Ovary (tissue), 9 donors: ENCODE measurements around the gene TRIP11. TPM values are rescaled to one million over a fixed set of nuclear protein-coding genes. Genes with fewer than 3 reads are reported as not detected.

Experiments used
- DNase-seq, 5 donors: peaks; one replicate each; pipeline ENCODE4 v3.0.0-alpha.2; 2019 to 2020
- H3K27ac ChIP-seq, 2 donors: fragments of 200-600 bp; one replicate each; pipeline versions ENCODE4 v1.5.1 to v1.8.0; 2019 to 2022
- H3K27me3 ChIP-seq: fragments of 200-600 bp; one replicate; pipeline ENCODE4 v1.8.0; 2022
- H3K36me3 ChIP-seq: fragments of 200-600 bp; sonication (generic); one replicate; pipeline ENCODE4 v1.5.1; 2019
- H3K4me1 ChIP-seq: one replicate; pipeline ENCODE4 v1.8.1; 2013; ENCODE audit warnings: mild to moderate bottlenecking, moderate library complexity; ENCODE audit not compliant: insufficient read depth
- H3K4me3 ChIP-seq: fragments of 200-600 bp; sonication (generic); one replicate; pipeline ENCODE4 v1.5.1; 2017
- H3K9me3 ChIP-seq, 2 donors: fragments of 200-600 bp in 1 of 2; sonication (generic) in 1 of 2; one replicate each; pipeline versions ENCODE4 v1.5.1 to v1.8.1; 2013 to 2019; ENCODE audit warnings: mild to moderate bottlenecking in 1 of 2, moderate library complexity in 1 of 2
- EP300 ChIP-seq: sonication (generic); formaldehyde crosslinking; IDR thresholded peaks from one replicate; pipeline ENCODE4 v1.6.1; 2017; ENCODE audit warnings: antibody characterized with exemption
- POLR2A ChIP-seq: fragments of 450-650 bp; IDR thresholded peaks from one replicate; pipeline ENCODE4 v1.6.1; 2017; ENCODE audit warnings: antibody characterized with exemption, mild to moderate bottlenecking, moderate library complexity
- WGBS, 3 donors: extraction: QIAGEN DNeasy Blood & Tissue Kit in 1 of 3; methylation state at CpG; one replicate each; pipeline versions ENCODE4 v1.1.5 to v1.1.7; 2013 to 2017; 5-methylcytosine and 5-hydroxymethylcytosine counted together
- intact Hi-C, 4 donors: fragments of 100-400 bp; cut with DNase I; formaldehyde crosslinking; loops; one replicate each; pipeline versions ENCODE4 v1.11.0 to v1.15.1; 2022 to 2023
- polyA plus RNA-seq, 2 donors: library from polyadenylated mRNA; stranded (reverse); fragments of 200-250 nt in 1 of 2; fragments of 350-450 nt in 1 of 2; fragmentation: Illumina TruSeq in 1 of 2; extraction: RNeasy Lipid Tissue Mini Kit (QIAGEN cat#74804) in 1 of 2; gene quantifications; one replicate each; pipeline ENCODE4 v1.2.3, GENCODE V29; 2013 to 2014
- total RNA-seq, 7 donors: library from RNA; depleted of rRNA in 2 of 7; stranded (reverse); fragments of >200 nt in 2 of 7; fragmentation: NEBNext Ultra II Directional in 3 of 7; extraction: Animal tissue kit (Norgen Biotek cat#: 25700) in 3 of 7; gene quantifications; one replicate each; pipeline versions ENCODE4 v1.1.0 to v1.2.4, GENCODE V29; 2016 to 2023
- TF ChIP-seq, protein P1 (sequence below), 3 donors: fragments of 450-650 bp in 2 of 3; fragments of 200-600 bp in 1 of 3; IDR thresholded peaks; one replicate each; pipeline versions ENCODE4 v1.5.1 to v1.8.0; 2016 to 2022; ENCODE audit warnings: antibody characterized with exemption in 3 of 3, mild to moderate bottlenecking in 1 of 3
- donor health status: DM: no; HTN: no; CAD: no; lungs with moderate emphysema.
- donor health status: DM: no; HTN: no; CAD: no.
- donor health status: Bipolar disorder and iron deficiency.
- donor health status: DM: yes; HTN: yes; CAD: no.
- donor health status: DM: no; HTN: no; CAD: no.
- donor health status: DM: yes; HTN: yes; CAD: no.

TRIP11 gene
- total and polyA plus RNA-seq, 9 donors: 7.3 to 63.8 (median 49.3) TPM

GRCh38 chr14:92033433-92033832 is 6.4 kb downstream of the TRIP11 start:
- no peak for TF ChIP-seq POLR2A
- TF ChIP-seq, protein P1, sequence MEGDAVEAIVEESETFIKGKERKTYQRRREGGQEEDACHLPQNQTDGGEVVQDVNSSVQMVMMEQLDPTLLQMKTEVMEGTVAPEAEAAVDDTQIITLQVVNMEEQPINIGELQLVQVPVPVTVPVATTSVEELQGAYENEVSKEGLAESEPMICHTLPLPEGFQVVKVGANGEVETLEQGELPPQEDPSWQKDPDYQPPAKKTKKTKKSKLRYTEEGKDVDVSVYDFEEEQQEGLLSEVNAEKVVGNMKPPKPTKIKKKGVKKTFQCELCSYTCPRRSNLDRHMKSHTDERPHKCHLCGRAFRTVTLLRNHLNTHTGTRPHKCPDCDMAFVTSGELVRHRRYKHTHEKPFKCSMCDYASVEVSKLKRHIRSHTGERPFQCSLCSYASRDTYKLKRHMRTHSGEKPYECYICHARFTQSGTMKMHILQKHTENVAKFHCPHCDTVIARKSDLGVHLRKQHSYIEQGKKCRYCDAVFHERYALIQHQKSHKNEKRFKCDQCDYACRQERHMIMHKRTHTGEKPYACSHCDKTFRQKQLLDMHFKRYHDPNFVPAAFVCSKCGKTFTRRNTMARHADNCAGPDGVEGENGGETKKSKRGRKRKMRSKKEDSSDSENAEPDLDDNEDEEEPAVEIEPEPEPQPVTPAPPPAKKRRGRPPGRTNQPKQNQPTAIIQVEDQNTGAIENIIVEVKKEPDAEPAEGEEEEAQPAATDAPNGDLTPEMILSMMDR (IDR thresholded peaks at IDR 0.05): no peak
- no peak for TF ChIP-seq EP300
- 95 to 100% (median 97%) methylated on average over 1 of the region's 1 CpG for WGBS, 3 donors
- Histone ChIP-seq H3K9me3 (no peaks in the 10 kb centered on the region), H3K4me1 (peaks cover 5% of the 10 kb centered on the region), H3K27ac (no peak overlapping the region), H3K27me3 (no peaks in the 10 kb centered on the region), H3K36me3 (no peaks in the 10 kb centered on the region), H3K4me3 (no peak overlapping the region)
- no peak for DNase-seq
- intact Hi-C loops: no loop called here

DNA sequence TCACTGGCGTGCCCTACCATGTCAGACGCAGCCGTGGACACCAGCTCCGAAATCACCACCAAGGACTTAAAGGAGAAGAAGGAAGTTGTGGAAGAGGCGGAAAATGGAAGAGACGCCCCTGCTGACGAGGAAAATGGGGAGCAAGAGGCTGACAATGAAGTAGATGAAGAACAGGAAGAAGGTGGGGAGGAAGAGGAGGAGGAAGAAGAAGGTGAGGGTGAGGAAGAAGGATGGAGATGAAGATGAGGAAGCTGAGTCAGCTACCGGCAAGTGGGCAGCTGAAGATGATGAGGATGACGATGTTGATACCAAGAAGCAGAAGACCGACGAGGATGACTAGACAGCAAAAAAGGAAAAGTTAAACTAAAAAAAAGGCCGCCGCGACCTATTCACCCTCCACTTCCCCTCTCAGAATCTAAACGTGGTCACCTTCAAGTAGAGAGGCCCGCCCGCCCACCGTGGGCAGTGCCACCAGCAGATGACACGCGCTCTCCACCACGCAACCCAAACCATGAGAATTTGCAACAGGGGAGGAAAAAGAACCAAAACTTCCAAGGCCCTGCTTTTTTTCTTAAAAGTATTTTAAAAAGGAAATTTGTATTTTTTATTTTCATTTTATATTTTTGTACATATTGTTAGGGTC is 13.2 kb downstream of the TRIP11 start:
- no peak overlapping the region for H3K4me3 ChIP-seq
- no peak for DNase-seq
- WGBS, 3 donors: 92 to 94% (median 93%) methylated on average over 21 of the region's 21 CpGs
- no peaks in the 10 kb centered on the region for H3K9me3 ChIP-seq
- TF ChIP-seq, protein P1 (IDR thresholded peaks at IDR 0.05): no peak
- TF ChIP-seq POLR2A (no peak), EP300 (no peak)
- intact Hi-C loops: no loop called here
- no peaks in the 10 kb centered on the region for H3K36me3 ChIP-seq
- H3K27ac ChIP-seq: no peak overlapping the region
- no peaks in the 10 kb centered on the region for H3K4me1 ChIP-seq
- no peaks in the 10 kb centered on the region for H3K27me3 ChIP-seq

- Histone ChIP-seq H3K9me3 (no peaks in the 10 kb centered on the region), H3K4me3 (no peak overlapping the region), H3K4me1 (no peaks in the 10 kb centered on the region), H3K36me3 (no peaks in the 10 kb centered on the region), H3K27me3 (no peaks in the 10 kb centered on the region), H3K27ac (no peak overlapping the region)
- intact Hi-C loops: no loop called here
- no peak for DNase-seq
- TF ChIP-seq, protein P1 (IDR thresholded peaks at IDR 0.05): no peak
- TF ChIP-seq POLR2A (no peak), EP300 (no peak)
- 63 to 80% (median 76%) methylated on average over 1 of the region's 1 CpG for WGBS, 3 donors
Observed at GRCh38 chr14:92022036-92022435, 17.8 kb downstream of the TRIP11 start.

GRCh38 chr14:92021523-92021922 is 18.3 kb downstream of the TRIP11 start:
- H3K27ac ChIP-seq: no peak overlapping the region
- no peak for DNase-seq
- no peak overlapping the region for H3K4me3 ChIP-seq
- WGBS, 3 donors: 94 to 98% (median 96%) methylated on average over 3 of the region's 3 CpGs
- no peaks in the 10 kb centered on the region for H3K4me1 ChIP-seq
- intact Hi-C loops: no loop called here
- TF ChIP-seq EP300 (no peak), POLR2A (no peak)
- TF ChIP-seq, protein P1 (IDR thresholded peaks at IDR 0.05): no peak
- H3K9me3 ChIP-seq: no peaks in the 10 kb centered on the region
- H3K27me3 ChIP-seq: no peaks in the 10 kb centered on the region
- no peaks in the 10 kb centered on the region for H3K36me3 ChIP-seq
